K562 (cell line): ENCODE results near the gene JAG2.

Experiments used
- C11orf30 ChIP-seq: fragments of 450-650 bp; IDR thresholded peaks from 2 replicates; pipeline ENCODE4 v1.6.1; 2016; ENCODE audit warnings: low read depth, mild to moderate bottlenecking
- FOS ChIP-seq: IDR thresholded peaks from 3 replicates; pipeline ENCODE4 v1.6.1; 2011; ENCODE audit not compliant: insufficient read length; ENCODE audit errors: extremely low read depth
- HMG20A ChIP-seq: fragments of 450-650 bp; formaldehyde crosslinking; conservative IDR thresholded peaks from 2 replicates; pipeline ENCODE4 v1.4.0; 2020; ENCODE audit warnings: mild to moderate bottlenecking, mixed read lengths
- MAX ChIP-seq: sonication (generic); formaldehyde crosslinking; IDR thresholded peaks from 2 replicates; pipeline ENCODE4 v1.9.0; 2022; ENCODE audit warnings: mild to moderate bottlenecking, missing genetic modification reagents
- SIN3B ChIP-seq: fragments of 450-650 bp; IDR thresholded peaks from 2 replicates; pipeline ENCODE4 v1.6.1; 2017; ENCODE audit warnings: low read depth, mild to moderate bottlenecking, moderate library complexity
- TFAP4 ChIP-seq: sonication (generic); formaldehyde crosslinking; IDR thresholded peaks from 2 replicates; pipeline ENCODE4 v1.8.0; 2022; ENCODE audit warnings: missing genetic modification reagents, mild to moderate bottlenecking, moderate library complexity, borderline replicate concordance
- ZBTB40 ChIP-seq, 2 experiments: fragments of 450-650 bp in 1 of 2; sonication (generic) in 1 of 2; formaldehyde crosslinking in 1 of 2; IDR thresholded peaks; 2 replicates each; pipeline versions ENCODE4 v1.7.1 to v1.9.0; 2016 to 2022; ENCODE audit warnings: inconsistent platforms in 1 of 2, mild to moderate bottlenecking in 1 of 2, missing genetic modification reagents in 1 of 2
- ZC3H8 ChIP-seq: fragments of 450-650 bp; IDR thresholded peaks from 2 replicates; pipeline ENCODE4 v1.6.1; 2017
- ZFPM2 ChIP-seq: fragments of 250-450 bp; sonication (Bioruptor Pico); IDR thresholded peaks from 2 replicates; pipeline ENCODE4 v1.5.1; 2022; ENCODE audit warnings: mild to moderate bottlenecking
- ZNF384 ChIP-seq: IDR thresholded peaks from 2 replicates; pipeline ENCODE4 v1.6.1; 2012; ENCODE audit warnings: low read depth, low read length, improper control_type of control experiment

GRCh38 chr14:105210266-105211025 is 41.9 kb upstream of the JAG2 start:
- TF ChIP-seq TFAP4 (CRISPR knock-in tag) (no peak), ZFPM2 (CRISPR knock-in tag) (no peak), C11orf30 (no peak), HMG20A (CRISPR knock-in tag) (no peak), SIN3B (no peak), ZC3H8 (no peak), ZNF384 (no peak), MAX (CRISPR knock-in tag) (no peak), FOS (no peak), ZBTB40 (IDR thresholded peaks at IDR 0.05) (no peak), ZBTB40 (CRISPR knock-in tag; IDR thresholded peaks at IDR 0.05) (no peak)
